H9 (cell line): Measurements from ENCODE around the gene ACKR3. TPM values are rescaled to one million over a fixed set of nuclear protein-coding genes. Genes with fewer than 3 reads are reported as not detected.
A peak's percentile ranks its signal among the peaks of the same experiment; 100 is the strongest.

ENCODE experiments used
- DNase-seq: peaks from one replicate; pipeline ENCODE4 v3.0.0-alpha.2; 2017
- H2AFZ ChIP-seq: one replicate; pipeline ENCODE4 v1.6.1; 2013; ENCODE audit warnings: mild to moderate bottlenecking, low read length, control low read depth, moderate library complexity
- H2AK5ac ChIP-seq: 2 replicates; pipeline ENCODE4 v1.6.1; 2013; ENCODE audit warnings: low read length, control low read depth, mixed read lengths; ENCODE audit not compliant: insufficient read length
- H2BK120ac ChIP-seq: one replicate; pipeline ENCODE4 v1.6.1; 2013; ENCODE audit warnings: low read depth, mild to moderate bottlenecking, low read length, control low read depth, inconsistent platforms; ENCODE audit not compliant: poor library complexity, severe bottlenecking
- H2BK12ac ChIP-seq: 2 replicates; pipeline ENCODE4 v1.6.1; 2013; ENCODE audit warnings: low read length, control low read depth, mixed read lengths, low read depth; ENCODE audit not compliant: insufficient read length
- H2BK15ac ChIP-seq: 2 replicates; pipeline ENCODE4 v1.6.1; 2013; ENCODE audit warnings: low read depth, low read length, control low read depth
- H2BK20ac ChIP-seq: one replicate; pipeline ENCODE4 v1.6.1; 2013; ENCODE audit warnings: low read depth, mild to moderate bottlenecking, low read length, control low read depth, inconsistent platforms; ENCODE audit not compliant: poor library complexity, severe bottlenecking
- H2BK5ac ChIP-seq: 2 replicates; pipeline ENCODE4 v1.6.1; 2013; ENCODE audit warnings: low read length, control low read depth, mixed read lengths; ENCODE audit not compliant: insufficient read length
- H3K14ac ChIP-seq: 2 replicates; pipeline ENCODE4 v1.6.1; 2013; ENCODE audit warnings: low read length, control low read depth; ENCODE audit not compliant: insufficient read depth
- H3K18ac ChIP-seq: 2 replicates; pipeline ENCODE4 v1.6.1; 2013; ENCODE audit warnings: low read depth, mild to moderate bottlenecking, mixed read lengths, low read length, control low read depth; ENCODE audit not compliant: insufficient read length
- H3K23ac ChIP-seq: 2 replicates; pipeline ENCODE4 v1.6.1; 2013; ENCODE audit warnings: low read length, control low read depth, mixed read lengths, low read depth; ENCODE audit not compliant: insufficient read length
- H3K23me2 ChIP-seq: 2 replicates; pipeline ENCODE4 v1.6.1; 2013; ENCODE audit warnings: low read depth, mild to moderate bottlenecking, mixed read lengths, low read length, control low read depth; ENCODE audit not compliant: insufficient read length, poor library complexity, severe bottlenecking
- H3K27ac ChIP-seq: 2 replicates; pipeline ENCODE4 v1.5.1; 2013; ENCODE audit warnings: low read length, control low read depth, mixed read lengths, low read depth; ENCODE audit not compliant: insufficient read length
- H3K27me3 ChIP-seq: 2 replicates; pipeline ENCODE4 v1.6.1; 2013; ENCODE audit warnings: low read length, control low read depth, inconsistent platforms; ENCODE audit not compliant: insufficient read depth
- H3K4ac ChIP-seq: 2 replicates; pipeline ENCODE4 v1.6.1; 2013; ENCODE audit warnings: low read depth, mild to moderate bottlenecking, control low read depth, inconsistent platforms, low read length, moderate library complexity
- H3K4me1 ChIP-seq: 2 replicates; pipeline ENCODE4 v1.6.1; 2013; ENCODE audit warnings: low read length, control low read depth, inconsistent platforms; ENCODE audit not compliant: insufficient read depth
- H3K4me2 ChIP-seq: 2 replicates; pipeline ENCODE4 v1.6.1; 2013; ENCODE audit warnings: low read length, control low read depth, mixed read lengths; ENCODE audit not compliant: insufficient read length, insufficient read depth
- H3K56ac ChIP-seq: 2 replicates; pipeline ENCODE4 v1.6.1; 2013; ENCODE audit warnings: low read depth, mild to moderate bottlenecking, mixed read lengths, low read length, control low read depth; ENCODE audit not compliant: insufficient read length
- H3K79me1 ChIP-seq: 2 replicates; pipeline ENCODE4 v1.6.1; 2013; ENCODE audit warnings: low read depth, mild to moderate bottlenecking, moderate library complexity, low read length, control low read depth, inconsistent platforms; ENCODE audit not compliant: insufficient read depth, poor library complexity, severe bottlenecking
- H3K79me2 ChIP-seq: 2 replicates; pipeline ENCODE4 v1.6.1; 2013; ENCODE audit warnings: low read length, control low read depth, inconsistent platforms; ENCODE audit not compliant: insufficient read depth
- H3K9ac ChIP-seq: 2 replicates; pipeline ENCODE4 v1.6.1; 2013; ENCODE audit warnings: low read length, control low read depth, mixed read lengths; ENCODE audit not compliant: insufficient read length; ENCODE audit errors: extremely low read depth
- H3K9me3 ChIP-seq: one replicate; pipeline ENCODE4 v1.6.1; 2013; ENCODE audit warnings: low read depth, low read length, inconsistent platforms; ENCODE audit not compliant: control insufficient read depth
- H3T11ph ChIP-seq: one replicate; pipeline ENCODE4 v1.6.1; 2013; ENCODE audit warnings: mild to moderate bottlenecking, low read length, control low read depth, inconsistent platforms
- H4K20me1 ChIP-seq: one replicate; pipeline ENCODE4 v1.6.1; 2013; ENCODE audit not compliant: control insufficient read depth, insufficient read length, insufficient read depth
- H4K5ac ChIP-seq: 2 replicates; pipeline ENCODE4 v1.6.1; 2013; ENCODE audit warnings: low read depth, mild to moderate bottlenecking, mixed read lengths, low read length, control low read depth; ENCODE audit not compliant: insufficient read length
- H4K8ac ChIP-seq: replicated peaks from 2 replicates; pipeline ENCODE4 v1.6.1; 2013; ENCODE audit warnings: low read length, control low read depth, mixed read lengths, low read depth; ENCODE audit not compliant: insufficient read length
- H4K91ac ChIP-seq: 2 replicates; pipeline ENCODE4 v1.6.1; 2013; ENCODE audit warnings: low read depth, mild to moderate bottlenecking, moderate library complexity, mixed read lengths, low read length, control low read depth; ENCODE audit not compliant: insufficient read length
- H3K27ac Mint-ChIP-seq, 3 experiments: 2 replicates in 2 of 3; 3 replicates in 1 of 3; pipeline ENCODE4 v1.8.0; 2020 to 2021; ENCODE audit warnings: mixed read lengths in 3 of 3, mild to moderate bottlenecking in 1 of 3, moderate library complexity in 1 of 3
- H3K27me3 Mint-ChIP-seq: 2 replicates; pipeline ENCODE4 v1.8.0; 2021; ENCODE audit warnings: low read depth, mild to moderate bottlenecking, moderate library complexity, mixed read lengths
- H3K36me3 Mint-ChIP-seq, 3 experiments: 2 replicates in 2 of 3; 3 replicates in 1 of 3; pipeline ENCODE4 v1.8.0; 2020 to 2021; ENCODE audit warnings: low read depth in 3 of 3, mixed read lengths in 3 of 3; ENCODE audit not compliant: insufficient read depth in 1 of 3
- H3K4me1 Mint-ChIP-seq, 2 experiments: 2 replicates each; pipeline ENCODE4 v1.8.0; 2020; ENCODE audit warnings: mixed read lengths in 2 of 2
- H3K4me3 Mint-ChIP-seq, 2 experiments: 2 replicates in 1 of 2; 3 replicates in 1 of 2; pipeline ENCODE4 v1.8.0; 2020 to 2021; ENCODE audit warnings: mild to moderate bottlenecking in 2 of 2, mixed read lengths in 2 of 2, moderate library complexity in 1 of 2
- H3K9me3 Mint-ChIP-seq, 2 experiments: 2 replicates in 1 of 2; 3 replicates in 1 of 2; pipeline ENCODE4 v1.8.0; 2020; ENCODE audit warnings: mild to moderate bottlenecking in 2 of 2, mixed read lengths in 2 of 2, moderate library complexity in 1 of 2
- CTCF ChIP-seq: fragments of 200-600 bp; sonication (generic); conservative IDR thresholded peaks from 3 replicates; pipeline ENCODE4 v1.8.0; 2021; ENCODE audit warnings: antibody characterized with exemption, mild to moderate bottlenecking
- WGBS: extraction: QIAGEN DNeasy Blood & Tissue Kit; methylation state at CpG from one replicate; pipeline ENCODE4 v1.1.7; 2013; ENCODE audit warnings: missing lambda C conversion rate, low lambda C conversion rate, mixed read lengths; ENCODE audit not compliant: insufficient read length; ENCODE audit errors: extremely low coverage; 5-methylcytosine and 5-hydroxymethylcytosine counted together
- total RNA-seq: library from RNA; stranded (reverse); gene quantifications from 2 replicates; pipeline ENCODE4 v1.2.1, GENCODE V29; 2021

ACKR3 gene
- total RNA-seq, 1 experiment from 2014 or later, result 0.44 TPM

GRCh38 chr2:236618370-236618769 is 48.7 kb downstream of the ACKR3 start:
- Histone ChIP-seq H3K9ac (no peak overlapping the region), H3K18ac (no peak overlapping the region), H3K23ac (no peak overlapping the region), H3K14ac (no peak overlapping the region), H3K23me2 (no peaks in the 10 kb centered on the region), H3K27me3 (no peaks in the 10 kb centered on the region), H3K56ac (no peak overlapping the region), H4K5ac (no peak overlapping the region), H3T11ph (no peak overlapping the region), H2BK5ac (no peak overlapping the region), H3K9me3 (no peaks in the 10 kb centered on the region), H3K4me1 (no peaks in the 10 kb centered on the region), H3K4ac (no peak overlapping the region), H2AK5ac (no peak overlapping the region), H2BK15ac (no peak overlapping the region), H4K8ac (no peak overlapping the region), H3K4me2 (no peak overlapping the region), H2AFZ (no peak overlapping the region), H2BK12ac (no peak overlapping the region), H3K79me2 (no peaks in the 10 kb centered on the region), H2BK20ac (no peak overlapping the region), H2BK120ac (no peak overlapping the region), H3K27ac (no peak overlapping the region), H4K91ac (no peak overlapping the region), H4K20me1 (no peaks in the 10 kb centered on the region), H3K79me1 (no peaks in the 10 kb centered on the region)
- Mint-ChIP-seq H3K27me3 (peaks cover 26% of the 10 kb centered on the region), H3K4me3 (no peak overlapping the region), H3K27ac (no peak overlapping the region), H3K36me3 (no peaks in the 10 kb centered on the region; a peak in 1 of 7 replicates), H3K9me3 (no peaks in the 10 kb centered on the region), H3K4me1 (peaks cover 7 to 19% of the 10 kb centered on the region in 2 experiments)
- no peak for DNase-seq
- TF ChIP-seq CTCF, result 0 out of 3 replicates have a peak, but pooled peaks have one; percentile 17
- WGBS, result no CpG with 5 or more reads among the region's 7 CpGs
